Right atrium auricular region (tissue), 2 donors: Measurements from ENCODE around the gene WFDC2. TPM values are rescaled to one million over a fixed set of nuclear protein-coding genes. Genes with fewer than 3 reads are reported as not detected.

Experiments
- DNase-seq: peaks from one replicate; pipeline ENCODE4 v3.0.0-alpha.2; 2019; ENCODE audit warnings: low spot score
- H3K27ac ChIP-seq, 2 donors: fragments of 200-600 bp; sonication (generic); 1 replicate in 1 of 2; 2 replicates in 1 of 2; pipeline ENCODE4 v1.5.1; 2016 to 2019
- H3K27me3 ChIP-seq, 2 donors: fragments of 200-600 bp; sonication (generic); one replicate each; pipeline versions ENCODE4 v1.5.1 to v1.6.0; 2017 to 2019
- H3K36me3 ChIP-seq: fragments of 200-600 bp; sonication (generic); one replicate; pipeline ENCODE4 v1.5.1; 2016
- H3K4me1 ChIP-seq, 2 donors: fragments of 200-600 bp; sonication (generic); one replicate each; pipeline versions ENCODE4 v1.5.1 to v1.6.0; 2017 to 2019
- H3K4me3 ChIP-seq, 2 donors: fragments of 200-600 bp; sonication (generic); 1 replicate in 1 of 2; 2 replicates in 1 of 2; pipeline ENCODE4 v1.5.1; 2017 to 2019; ENCODE audit warnings: mild to moderate bottlenecking in 1 of 2, moderate library complexity in 1 of 2
- H3K9me3 ChIP-seq, 2 donors: fragments of 200-600 bp; sonication (generic); one replicate each; pipeline ENCODE4 v1.5.1; 2019
- CTCF ChIP-seq, 2 donors: fragments of 200-600 bp; sonication (generic); IDR thresholded peaks; one replicate each; pipeline ENCODE4 v1.5.1; 2019; ENCODE audit warnings: antibody characterized with exemption in 2 of 2
- microRNA-seq, 2 donors: library from miRNA; unstranded; fragments of <30 nt; microRNA quantifications; one replicate each; pipeline ENCODE4, GENCODE V29; 2016 to 2017; ENCODE audit warnings: borderline number of aligned reads in 2 of 2, borderline replicate concordance in 1 of 2
- total RNA-seq, 2 donors: library from RNA; depleted of rRNA; stranded (reverse); fragments of >200 nt; gene quantifications; one replicate each; pipeline ENCODE4 v1.1.0, GENCODE V29; 2016

Gene WFDC2
- total RNA-seq, 2 donors from 2014 or later = 12.4 TPM; not detected in 1

GRCh38 chr20:45527294-45527693, 57.7 kb downstream of the WFDC2 start:
- DNase-seq = no peak
- no peaks in the 10 kb centered on the region for H3K27me3 ChIP-seq
- TF ChIP-seq CTCF (IDR thresholded peaks at IDR 0.05) = no peak
- H3K4me1 ChIP-seq = no peaks in the 10 kb centered on the region
- H3K9me3 ChIP-seq = no peaks in the 10 kb centered on the region
- no peaks in the 10 kb centered on the region for H3K36me3 ChIP-seq
- H3K27ac ChIP-seq = no peak overlapping the region
- no peak overlapping the region for H3K4me3 ChIP-seq

Small RNA genes lying within 50 kb of the gene (microRNA-seq; reads per million reads assigned to microRNA genes)
- 0 reads per million in 2 donors for gene MIR6812

Other genes with a start within 250 kb of the WFDC2 start
- not detected for gene SEMG2, start 248.4 kb upstream of the WFDC2 start, total RNA-seq
- 100 to 1,000 TPM in 1 of 2 donors, 10 to 100 TPM in 1; 57.3 to 306 TPM for gene SLPI, start 215.2 kb upstream of the WFDC2 start, total RNA-seq
- not detected for gene RBPJL, start 162.9 kb upstream of the WFDC2 start, total RNA-seq
- not detected for gene MATN4, start 161.5 kb upstream of the WFDC2 start, total RNA-seq
- gene SDC4, start 121.3 kb upstream of the WFDC2 start, total RNA-seq = 10 to 100 TPM; 71.4 to 95.2 TPM
- 10 to 100 TPM; 31.7 to 41.9 TPM for gene SYS1, start 106.6 kb upstream of the WFDC2 start, total RNA-seq
- not detected for gene TP53TG5, start 91.4 kb upstream of the WFDC2 start, total RNA-seq
- 100 to 1,000 TPM; 139 to 159 TPM for gene DBNDD2, start 61.5 kb upstream of the WFDC2 start, total RNA-seq
- gene PIGT, start 53.6 kb upstream of the WFDC2 start, total RNA-seq = 100 to 1,000 TPM; 140 to 168 TPM
- gene SPINT3, start 45.9 kb downstream of the WFDC2 start, total RNA-seq = not detected
- not detected for gene WFDC6, start 69.7 kb downstream of the WFDC2 start, total RNA-seq
- not detected for gene EPPIN, start 77.6 kb downstream of the WFDC2 start, total RNA-seq
- not detected for gene WFDC8, start 109.5 kb downstream of the WFDC2 start, total RNA-seq
- gene WFDC10A, start 160.0 kb downstream of the WFDC2 start, total RNA-seq = not detected
- not detected for gene WFDC9, start 161.5 kb downstream of the WFDC2 start, total RNA-seq
- not detected for gene WFDC11, start 200.5 kb downstream of the WFDC2 start, total RNA-seq
- not detected for gene WFDC13, start 232.3 kb downstream of the WFDC2 start, total RNA-seq
- gene WFDC10B, start 235.3 kb downstream of the WFDC2 start, total RNA-seq = not detected